K562 (cell line): ENCODE measurements around the gene MRPS15. TPM values are rescaled to one million over a fixed set of nuclear protein-coding genes. Genes with fewer than 3 reads are reported as not detected.
A peak's percentile ranks its signal among the peaks of the same experiment; 100 is the strongest.

Experiments used
- CBX1 ChIP-seq: sonication (generic); IDR thresholded peaks from 2 replicates; pipeline ENCODE4 v1.6.1; 2016; ENCODE audit warnings: antibody characterized with exemption, low read depth, mild to moderate bottlenecking
- ELF1 ChIP-seq: fragments of 200-800 bp; sonication (Bioruptor generic); IDR thresholded peaks from 2 replicates; pipeline ENCODE4 v1.6.1; 2016; ENCODE audit warnings: missing genetic modification characterization, missing compliant biosample characterization
- FOXK2 ChIP-seq, 2 experiments: fragments of 450-650 bp; IDR thresholded peaks in 1 of 2; conservative IDR thresholded peaks in 1 of 2; 2 replicates each; pipeline ENCODE4 v1.6.1; 2016; ENCODE audit warnings: low read depth in 2 of 2, mild to moderate bottlenecking in 1 of 2
- HDAC2 ChIP-seq: fragments of 450-650 bp; IDR thresholded peaks from 2 replicates; pipeline ENCODE4 v1.6.1; 2016; ENCODE audit warnings: mild to moderate bottlenecking
- HDAC8 ChIP-seq: fragments of 450-650 bp; IDR thresholded peaks from 2 replicates; pipeline ENCODE4 v1.6.1; 2016; ENCODE audit warnings: mild to moderate bottlenecking, missing genetic modification characterization, moderate library complexity, missing compliant biosample characterization
- JUNB ChIP-seq: fragments of 450-650 bp; formaldehyde crosslinking; conservative IDR thresholded peaks from 2 replicates; pipeline ENCODE4 v1.4.0; 2020; ENCODE audit warnings: mild to moderate bottlenecking
- STAT5B ChIP-seq: fragments of 250-450 bp; sonication (Bioruptor Pico); IDR thresholded peaks from 2 replicates; pipeline ENCODE4 v1.8.0; 2021; ENCODE audit warnings: mild to moderate bottlenecking, inconsistent platforms
- TAF9B ChIP-seq: fragments of 450-650 bp; IDR thresholded peaks from 2 replicates; pipeline ENCODE4 v1.6.1; 2018; ENCODE audit warnings: mild to moderate bottlenecking; ENCODE audit not compliant: partially characterized antibody
- THRAP3 ChIP-seq: fragments of 450-650 bp; IDR thresholded peaks from 2 replicates; pipeline ENCODE4 v1.6.1; 2016; ENCODE audit warnings: mild to moderate bottlenecking, inconsistent platforms, borderline replicate concordance
- TSC22D4 ChIP-seq: fragments of 450-650 bp; IDR thresholded peaks from 2 replicates; pipeline ENCODE4 v1.6.1; 2016; ENCODE audit warnings: missing genetic modification characterization, missing biosample characterization, control low read depth
- XRCC3 ChIP-seq: fragments of 450-650 bp; IDR thresholded peaks from 2 replicates; pipeline ENCODE4 v1.6.1; 2017; ENCODE audit warnings: mild to moderate bottlenecking, moderate library complexity
- ZBED1 ChIP-seq: IDR thresholded peaks from 2 replicates; pipeline ENCODE4 v1.6.1; 2014
- ZNF121 ChIP-seq: sonication (generic); formaldehyde crosslinking; conservative IDR thresholded peaks from 2 replicates; pipeline ENCODE4 v1.8.0; 2022; ENCODE audit warnings: missing genetic modification reagents
- ZNF785 ChIP-seq: fragments of 250-450 bp; sonication (Bioruptor Pico); IDR thresholded peaks from 2 replicates; pipeline ENCODE4 v1.4.0; 2020; ENCODE audit warnings: mild to moderate bottlenecking
- polyA plus RNA-seq, 8 experiments: library from polyadenylated mRNA; depleted of rRNA in 4 of 8; stranded (reverse) in 5 of 8; unstranded in 3 of 8; fragments of >200 nt; fragmentation: Nextera tagmentation in 2 of 8; fragmentation: Illumina TruSeq in 1 of 8; extraction: Ambion mirVana in 2 of 8; extraction: Trizol in 1 of 8; gene quantifications; 2 replicates each; pipeline versions ENCODE4 v1.2.1 to v1.2.3, GENCODE V29; 2011 to 2014; ENCODE audit warnings: inconsistent platforms in 1 of 8, missing spikeins in 1 of 8
- total RNA-seq, 7 experiments: library from RNA; depleted of rRNA in 6 of 7; stranded (reverse); fragments of >200 nt in 6 of 7; fragmentation: Illumina TruSeq in 2 of 7; extraction: Trizol in 2 of 7; gene quantifications; 2 replicates each; pipeline versions ENCODE4 v1.2.1 to v1.2.3, GENCODE V29; 2011 to 2021; ENCODE audit warnings: low replicate concordance in 1 of 7
- TF ChIP-seq, protein P1 (sequence below), 2 experiments: fragments of 450-650 bp; IDR thresholded peaks; 2 replicates each; pipeline ENCODE4 v1.6.1; 2018; ENCODE audit warnings: mild to moderate bottlenecking in 2 of 2, low read depth in 1 of 2; ENCODE audit not compliant: partially characterized antibody in 2 of 2
- TF ChIP-seq, protein P2 (sequence below), 2 experiments: fragments of 450-650 bp; IDR thresholded peaks; 2 replicates each; pipeline ENCODE4 v1.6.1; 2016
- TF ChIP-seq, protein P3 (sequence below): sonication (generic); formaldehyde crosslinking; IDR thresholded peaks from 2 replicates; pipeline ENCODE4 v1.8.0; 2022; ENCODE audit warnings: mild to moderate bottlenecking, missing genetic modification reagents
- TF ChIP-seq, protein P4 (sequence below): fragments of 450-650 bp; formaldehyde crosslinking; IDR thresholded peaks from 2 replicates; pipeline ENCODE4 v1.4.0; 2022; ENCODE audit warnings: missing genetic modification characterization

Gene MRPS15
- total and polyA plus RNA-seq, 9 of the 15 experiments (the other 6 are each of a cell fraction or from before 2014, with no cell fraction given), result 62.9 to 286 (median 149) TPM

DNA sequence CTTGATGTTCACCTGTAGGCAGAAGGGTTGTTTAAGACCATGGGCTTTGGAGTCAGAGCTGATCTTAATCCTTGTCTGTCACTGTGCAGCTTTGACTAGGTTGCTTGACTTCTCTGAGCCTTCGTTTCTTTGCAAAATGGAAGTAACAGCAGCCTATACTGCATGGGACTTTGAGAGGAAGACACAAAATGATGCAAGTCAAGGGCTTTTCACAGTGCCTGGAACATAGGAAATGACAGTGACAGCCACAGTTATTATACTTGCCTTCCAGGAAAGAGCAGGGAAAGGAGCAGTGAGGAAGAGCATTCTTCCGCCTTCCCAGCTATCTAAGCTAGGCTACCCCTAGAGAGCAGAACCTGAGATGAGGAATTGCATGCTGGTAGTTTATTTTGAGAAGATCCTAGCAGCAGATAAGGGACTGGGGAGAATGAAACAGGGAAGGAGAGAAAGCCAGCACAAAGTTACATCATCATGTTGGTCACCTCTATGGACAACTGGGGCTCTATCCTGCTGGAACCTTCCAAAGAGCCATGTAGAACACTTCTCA lies 15.4 kb upstream of the MRPS15 start (continued):
- TF ChIP-seq, protein P1, sequence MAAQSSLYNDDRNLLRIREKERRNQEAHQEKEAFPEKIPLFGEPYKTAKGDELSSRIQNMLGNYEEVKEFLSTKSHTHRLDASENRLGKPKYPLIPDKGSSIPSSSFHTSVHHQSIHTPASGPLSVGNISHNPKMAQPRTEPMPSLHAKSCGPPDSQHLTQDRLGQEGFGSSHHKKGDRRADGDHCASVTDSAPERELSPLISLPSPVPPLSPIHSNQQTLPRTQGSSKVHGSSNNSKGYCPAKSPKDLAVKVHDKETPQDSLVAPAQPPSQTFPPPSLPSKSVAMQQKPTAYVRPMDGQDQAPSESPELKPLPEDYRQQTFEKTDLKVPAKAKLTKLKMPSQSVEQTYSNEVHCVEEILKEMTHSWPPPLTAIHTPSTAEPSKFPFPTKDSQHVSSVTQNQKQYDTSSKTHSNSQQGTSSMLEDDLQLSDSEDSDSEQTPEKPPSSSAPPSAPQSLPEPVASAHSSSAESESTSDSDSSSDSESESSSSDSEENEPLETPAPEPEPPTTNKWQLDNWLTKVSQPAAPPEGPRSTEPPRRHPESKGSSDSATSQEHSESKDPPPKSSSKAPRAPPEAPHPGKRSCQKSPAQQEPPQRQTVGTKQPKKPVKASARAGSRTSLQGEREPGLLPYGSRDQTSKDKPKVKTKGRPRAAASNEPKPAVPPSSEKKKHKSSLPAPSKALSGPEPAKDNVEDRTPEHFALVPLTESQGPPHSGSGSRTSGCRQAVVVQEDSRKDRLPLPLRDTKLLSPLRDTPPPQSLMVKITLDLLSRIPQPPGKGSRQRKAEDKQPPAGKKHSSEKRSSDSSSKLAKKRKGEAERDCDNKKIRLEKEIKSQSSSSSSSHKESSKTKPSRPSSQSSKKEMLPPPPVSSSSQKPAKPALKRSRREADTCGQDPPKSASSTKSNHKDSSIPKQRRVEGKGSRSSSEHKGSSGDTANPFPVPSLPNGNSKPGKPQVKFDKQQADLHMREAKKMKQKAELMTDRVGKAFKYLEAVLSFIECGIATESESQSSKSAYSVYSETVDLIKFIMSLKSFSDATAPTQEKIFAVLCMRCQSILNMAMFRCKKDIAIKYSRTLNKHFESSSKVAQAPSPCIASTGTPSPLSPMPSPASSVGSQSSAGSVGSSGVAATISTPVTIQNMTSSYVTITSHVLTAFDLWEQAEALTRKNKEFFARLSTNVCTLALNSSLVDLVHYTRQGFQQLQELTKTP (IDR thresholded peaks at IDR 0.05; ENCODE audit: low read depth in 1 of 2, partially characterized antibody in 2 of 2), result peak; percentile 56 to 69
- TF ChIP-seq STAT5B (CRISPR knock-in tag), result no peak
- TF ChIP-seq, protein P2, sequence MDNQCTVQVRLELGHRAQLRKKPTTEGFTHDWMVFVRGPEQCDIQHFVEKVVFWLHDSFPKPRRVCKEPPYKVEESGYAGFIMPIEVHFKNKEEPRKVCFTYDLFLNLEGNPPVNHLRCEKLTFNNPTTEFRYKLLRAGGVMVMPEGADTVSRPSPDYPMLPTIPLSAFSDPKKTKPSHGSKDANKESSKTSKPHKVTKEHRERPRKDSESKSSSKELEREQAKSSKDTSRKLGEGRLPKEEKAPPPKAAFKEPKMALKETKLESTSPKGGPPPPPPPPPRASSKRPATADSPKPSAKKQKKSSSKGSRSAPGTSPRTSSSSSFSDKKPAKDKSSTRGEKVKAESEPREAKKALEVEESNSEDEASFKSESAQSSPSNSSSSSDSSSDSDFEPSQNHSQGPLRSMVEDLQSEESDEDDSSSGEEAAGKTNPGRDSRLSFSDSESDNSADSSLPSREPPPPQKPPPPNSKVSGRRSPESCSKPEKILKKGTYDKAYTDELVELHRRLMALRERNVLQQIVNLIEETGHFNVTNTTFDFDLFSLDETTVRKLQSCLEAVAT (IDR thresholded peaks at IDR 0.05), result no peak
- TF ChIP-seq ZBED1, result no peak
- TF ChIP-seq ELF1 (tag), result peak; percentile 42; the same call in 1 of the 2 replicates
- TF ChIP-seq ZNF121, result no peak
- no peak for TF ChIP-seq JUNB (CRISPR knock-in tag)
- TF ChIP-seq TAF9B, result no peak
- TF ChIP-seq, protein P3, sequence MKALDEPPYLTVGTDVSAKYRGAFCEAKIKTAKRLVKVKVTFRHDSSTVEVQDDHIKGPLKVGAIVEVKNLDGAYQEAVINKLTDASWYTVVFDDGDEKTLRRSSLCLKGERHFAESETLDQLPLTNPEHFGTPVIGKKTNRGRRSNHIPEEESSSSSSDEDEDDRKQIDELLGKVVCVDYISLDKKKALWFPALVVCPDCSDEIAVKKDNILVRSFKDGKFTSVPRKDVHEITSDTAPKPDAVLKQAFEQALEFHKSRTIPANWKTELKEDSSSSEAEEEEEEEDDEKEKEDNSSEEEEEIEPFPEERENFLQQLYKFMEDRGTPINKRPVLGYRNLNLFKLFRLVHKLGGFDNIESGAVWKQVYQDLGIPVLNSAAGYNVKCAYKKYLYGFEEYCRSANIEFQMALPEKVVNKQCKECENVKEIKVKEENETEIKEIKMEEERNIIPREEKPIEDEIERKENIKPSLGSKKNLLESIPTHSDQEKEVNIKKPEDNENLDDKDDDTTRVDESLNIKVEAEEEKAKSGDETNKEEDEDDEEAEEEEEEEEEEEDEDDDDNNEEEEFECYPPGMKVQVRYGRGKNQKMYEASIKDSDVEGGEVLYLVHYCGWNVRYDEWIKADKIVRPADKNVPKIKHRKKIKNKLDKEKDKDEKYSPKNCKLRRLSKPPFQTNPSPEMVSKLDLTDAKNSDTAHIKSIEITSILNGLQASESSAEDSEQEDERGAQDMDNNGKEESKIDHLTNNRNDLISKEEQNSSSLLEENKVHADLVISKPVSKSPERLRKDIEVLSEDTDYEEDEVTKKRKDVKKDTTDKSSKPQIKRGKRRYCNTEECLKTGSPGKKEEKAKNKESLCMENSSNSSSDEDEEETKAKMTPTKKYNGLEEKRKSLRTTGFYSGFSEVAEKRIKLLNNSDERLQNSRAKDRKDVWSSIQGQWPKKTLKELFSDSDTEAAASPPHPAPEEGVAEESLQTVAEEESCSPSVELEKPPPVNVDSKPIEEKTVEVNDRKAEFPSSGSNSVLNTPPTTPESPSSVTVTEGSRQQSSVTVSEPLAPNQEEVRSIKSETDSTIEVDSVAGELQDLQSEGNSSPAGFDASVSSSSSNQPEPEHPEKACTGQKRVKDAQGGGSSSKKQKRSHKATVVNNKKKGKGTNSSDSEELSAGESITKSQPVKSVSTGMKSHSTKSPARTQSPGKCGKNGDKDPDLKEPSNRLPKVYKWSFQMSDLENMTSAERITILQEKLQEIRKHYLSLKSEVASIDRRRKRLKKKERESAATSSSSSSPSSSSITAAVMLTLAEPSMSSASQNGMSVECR, result no peak
- TF ChIP-seq TSC22D4 (tag), result no peak
- TF ChIP-seq HDAC2, result peak; percentile 92
- no peak for TF ChIP-seq THRAP3
- TF ChIP-seq, protein P4, sequence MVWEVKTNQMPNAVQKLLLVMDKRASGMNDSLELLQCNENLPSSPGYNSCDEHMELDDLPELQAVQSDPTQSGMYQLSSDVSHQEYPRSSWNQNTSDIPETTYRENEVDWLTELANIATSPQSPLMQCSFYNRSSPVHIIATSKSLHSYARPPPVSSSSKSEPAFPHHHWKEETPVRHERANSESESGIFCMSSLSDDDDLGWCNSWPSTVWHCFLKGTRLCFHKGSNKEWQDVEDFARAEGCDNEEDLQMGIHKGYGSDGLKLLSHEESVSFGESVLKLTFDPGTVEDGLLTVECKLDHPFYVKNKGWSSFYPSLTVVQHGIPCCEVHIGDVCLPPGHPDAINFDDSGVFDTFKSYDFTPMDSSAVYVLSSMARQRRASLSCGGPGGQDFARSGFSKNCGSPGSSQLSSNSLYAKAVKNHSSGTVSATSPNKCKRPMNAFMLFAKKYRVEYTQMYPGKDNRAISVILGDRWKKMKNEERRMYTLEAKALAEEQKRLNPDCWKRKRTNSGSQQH (CRISPR knock-in tag), result no peak
- no peak for TF ChIP-seq ZNF785 (CRISPR knock-in tag)
- peak; percentile 65 to 66; a peak in 2 of 4 replicates for TF ChIP-seq FOXK2 (conservative IDR thresholded peaks at IDR 0.05 in 1 of 2, IDR thresholded peaks at IDR 0.05 in 1 of 2; ENCODE audit: low read depth in 2 of 2)
- TF ChIP-seq HDAC8, result no peak
- TF ChIP-seq XRCC3, result no peak
- TF ChIP-seq CBX1, result 0 out of 2 replicates have a peak, but pooled peaks have one; percentile 41
